H9 (cell line): ENCODE results near the gene MALRD1. TPM values are rescaled to one million over a fixed set of nuclear protein-coding genes. Genes with fewer than 3 reads are reported as not detected.

Experiments
- DNase-seq: peaks from one replicate; pipeline ENCODE4 v3.0.0-alpha.2; 2017
- H2AFZ ChIP-seq: one replicate; pipeline ENCODE4 v1.6.1; 2013; ENCODE audit warnings: mild to moderate bottlenecking, low read length, control low read depth, moderate library complexity
- H2AK5ac ChIP-seq: 2 replicates; pipeline ENCODE4 v1.6.1; 2013; ENCODE audit warnings: low read length, control low read depth, mixed read lengths; ENCODE audit not compliant: insufficient read length
- H2BK120ac ChIP-seq: one replicate; pipeline ENCODE4 v1.6.1; 2013; ENCODE audit warnings: low read depth, mild to moderate bottlenecking, low read length, control low read depth, inconsistent platforms; ENCODE audit not compliant: poor library complexity, severe bottlenecking
- H2BK12ac ChIP-seq: 2 replicates; pipeline ENCODE4 v1.6.1; 2013; ENCODE audit warnings: low read length, control low read depth, mixed read lengths, low read depth; ENCODE audit not compliant: insufficient read length
- H2BK15ac ChIP-seq: 2 replicates; pipeline ENCODE4 v1.6.1; 2013; ENCODE audit warnings: low read depth, low read length, control low read depth
- H2BK20ac ChIP-seq: one replicate; pipeline ENCODE4 v1.6.1; 2013; ENCODE audit warnings: low read depth, mild to moderate bottlenecking, low read length, control low read depth, inconsistent platforms; ENCODE audit not compliant: poor library complexity, severe bottlenecking
- H2BK5ac ChIP-seq: 2 replicates; pipeline ENCODE4 v1.6.1; 2013; ENCODE audit warnings: low read length, control low read depth, mixed read lengths; ENCODE audit not compliant: insufficient read length
- H3K14ac ChIP-seq: 2 replicates; pipeline ENCODE4 v1.6.1; 2013; ENCODE audit warnings: low read length, control low read depth; ENCODE audit not compliant: insufficient read depth
- H3K18ac ChIP-seq: 2 replicates; pipeline ENCODE4 v1.6.1; 2013; ENCODE audit warnings: low read depth, mild to moderate bottlenecking, mixed read lengths, low read length, control low read depth; ENCODE audit not compliant: insufficient read length
- H3K23ac ChIP-seq: 2 replicates; pipeline ENCODE4 v1.6.1; 2013; ENCODE audit warnings: low read length, control low read depth, mixed read lengths, low read depth; ENCODE audit not compliant: insufficient read length
- H3K23me2 ChIP-seq: 2 replicates; pipeline ENCODE4 v1.6.1; 2013; ENCODE audit warnings: low read depth, mild to moderate bottlenecking, mixed read lengths, low read length, control low read depth; ENCODE audit not compliant: insufficient read length, poor library complexity, severe bottlenecking
- H3K27ac ChIP-seq: 2 replicates; pipeline ENCODE4 v1.5.1; 2013; ENCODE audit warnings: low read length, control low read depth, mixed read lengths, low read depth; ENCODE audit not compliant: insufficient read length
- H3K27me3 ChIP-seq: 2 replicates; pipeline ENCODE4 v1.6.1; 2013; ENCODE audit warnings: low read length, control low read depth, inconsistent platforms; ENCODE audit not compliant: insufficient read depth
- H3K4ac ChIP-seq: 2 replicates; pipeline ENCODE4 v1.6.1; 2013; ENCODE audit warnings: low read depth, mild to moderate bottlenecking, control low read depth, inconsistent platforms, low read length, moderate library complexity
- H3K4me1 ChIP-seq: 2 replicates; pipeline ENCODE4 v1.6.1; 2013; ENCODE audit warnings: low read length, control low read depth, inconsistent platforms; ENCODE audit not compliant: insufficient read depth
- H3K4me2 ChIP-seq: 2 replicates; pipeline ENCODE4 v1.6.1; 2013; ENCODE audit warnings: low read length, control low read depth, mixed read lengths; ENCODE audit not compliant: insufficient read length, insufficient read depth
- H3K56ac ChIP-seq: 2 replicates; pipeline ENCODE4 v1.6.1; 2013; ENCODE audit warnings: low read depth, mild to moderate bottlenecking, mixed read lengths, low read length, control low read depth; ENCODE audit not compliant: insufficient read length
- H3K79me1 ChIP-seq: 2 replicates; pipeline ENCODE4 v1.6.1; 2013; ENCODE audit warnings: low read depth, mild to moderate bottlenecking, moderate library complexity, low read length, control low read depth, inconsistent platforms; ENCODE audit not compliant: insufficient read depth, poor library complexity, severe bottlenecking
- H3K79me2 ChIP-seq: 2 replicates; pipeline ENCODE4 v1.6.1; 2013; ENCODE audit warnings: low read length, control low read depth, inconsistent platforms; ENCODE audit not compliant: insufficient read depth
- H3K9ac ChIP-seq: 2 replicates; pipeline ENCODE4 v1.6.1; 2013; ENCODE audit warnings: low read length, control low read depth, mixed read lengths; ENCODE audit not compliant: insufficient read length; ENCODE audit errors: extremely low read depth
- H3K9me3 ChIP-seq: one replicate; pipeline ENCODE4 v1.6.1; 2013; ENCODE audit warnings: low read depth, low read length, inconsistent platforms; ENCODE audit not compliant: control insufficient read depth
- H3T11ph ChIP-seq: one replicate; pipeline ENCODE4 v1.6.1; 2013; ENCODE audit warnings: mild to moderate bottlenecking, low read length, control low read depth, inconsistent platforms
- H4K20me1 ChIP-seq: one replicate; pipeline ENCODE4 v1.6.1; 2013; ENCODE audit not compliant: control insufficient read depth, insufficient read length, insufficient read depth
- H4K5ac ChIP-seq: 2 replicates; pipeline ENCODE4 v1.6.1; 2013; ENCODE audit warnings: low read depth, mild to moderate bottlenecking, mixed read lengths, low read length, control low read depth; ENCODE audit not compliant: insufficient read length
- H4K8ac ChIP-seq: replicated peaks from 2 replicates; pipeline ENCODE4 v1.6.1; 2013; ENCODE audit warnings: low read length, control low read depth, mixed read lengths, low read depth; ENCODE audit not compliant: insufficient read length
- H4K91ac ChIP-seq: 2 replicates; pipeline ENCODE4 v1.6.1; 2013; ENCODE audit warnings: low read depth, mild to moderate bottlenecking, moderate library complexity, mixed read lengths, low read length, control low read depth; ENCODE audit not compliant: insufficient read length
- H3K27ac Mint-ChIP-seq, 3 experiments: 2 replicates in 2 of 3; 3 replicates in 1 of 3; pipeline ENCODE4 v1.8.0; 2020 to 2021; ENCODE audit warnings: mixed read lengths in 3 of 3, mild to moderate bottlenecking in 1 of 3, moderate library complexity in 1 of 3
- H3K27me3 Mint-ChIP-seq: 2 replicates; pipeline ENCODE4 v1.8.0; 2021; ENCODE audit warnings: low read depth, mild to moderate bottlenecking, moderate library complexity, mixed read lengths
- H3K36me3 Mint-ChIP-seq, 3 experiments: 2 replicates in 2 of 3; 3 replicates in 1 of 3; pipeline ENCODE4 v1.8.0; 2020 to 2021; ENCODE audit warnings: low read depth in 3 of 3, mixed read lengths in 3 of 3; ENCODE audit not compliant: insufficient read depth in 1 of 3
- H3K4me1 Mint-ChIP-seq, 2 experiments: 2 replicates each; pipeline ENCODE4 v1.8.0; 2020; ENCODE audit warnings: mixed read lengths in 2 of 2
- H3K4me3 Mint-ChIP-seq, 2 experiments: 2 replicates in 1 of 2; 3 replicates in 1 of 2; pipeline ENCODE4 v1.8.0; 2020 to 2021; ENCODE audit warnings: mild to moderate bottlenecking in 2 of 2, mixed read lengths in 2 of 2, moderate library complexity in 1 of 2
- H3K9me3 Mint-ChIP-seq, 2 experiments: 2 replicates in 1 of 2; 3 replicates in 1 of 2; pipeline ENCODE4 v1.8.0; 2020; ENCODE audit warnings: mild to moderate bottlenecking in 2 of 2, mixed read lengths in 2 of 2, moderate library complexity in 1 of 2
- CTCF ChIP-seq: fragments of 200-600 bp; sonication (generic); conservative IDR thresholded peaks from 3 replicates; pipeline ENCODE4 v1.8.0; 2021; ENCODE audit warnings: antibody characterized with exemption, mild to moderate bottlenecking
- total RNA-seq: library from RNA; stranded (reverse); gene quantifications from 2 replicates; pipeline ENCODE4 v1.2.1, GENCODE V29; 2021

The MALRD1 gene
- total RNA-seq, 1 experiment from 2014 or later: 0.20 TPM

GRCh38 chr10:19014034-19014433, 34.6 kb upstream of the MALRD1 start:
- Histone ChIP-seq H3K4ac (no peak overlapping the region), H3K23ac (no peak overlapping the region), H3K4me2 (no peak overlapping the region), H4K20me1 (no peaks in the 10 kb centered on the region), H3K56ac (no peak overlapping the region), H3T11ph (no peak overlapping the region), H2BK15ac (no peak overlapping the region), H4K5ac (no peak overlapping the region), H3K27me3 (no peaks in the 10 kb centered on the region), H4K8ac (no peak overlapping the region), H3K23me2 (no peaks in the 10 kb centered on the region), H2BK5ac (no peak overlapping the region), H3K27ac (no peak overlapping the region), H2AFZ (no peak overlapping the region), H3K9ac (no peak overlapping the region), H2BK20ac (no peak overlapping the region), H2BK12ac (no peak overlapping the region), H3K9me3 (no peaks in the 10 kb centered on the region), H4K91ac (no peak overlapping the region), H3K79me2 (no peaks in the 10 kb centered on the region), H3K4me1 (no peaks in the 10 kb centered on the region), H2AK5ac (no peak overlapping the region), H3K14ac (no peak overlapping the region), H2BK120ac (no peak overlapping the region), H3K79me1 (no peaks in the 10 kb centered on the region), H3K18ac (no peak overlapping the region)
- DNase-seq: no peak
- TF ChIP-seq CTCF: no peak
- H3K9me3 Mint-ChIP-seq: peaks cover 7 to 13% of the 10 kb centered on the region in 2 experiments
- no peaks in the 10 kb centered on the region for H3K27me3 Mint-ChIP-seq
- H3K4me1 Mint-ChIP-seq: no peaks in the 10 kb centered on the region
- H3K4me3 Mint-ChIP-seq: no peak overlapping the region
- peaks cover 0 to 17% (median 4%) of the 10 kb centered on the region in 3 experiments; a peak in 4 of 7 replicates for H3K36me3 Mint-ChIP-seq
- no peak overlapping the region for H3K27ac Mint-ChIP-seq
